Smooth muscle cell (in vitro differentiated cells): ENCODE data around the gene SRP68. TPM values are rescaled to one million over a fixed set of nuclear protein-coding genes. Genes with fewer than 3 reads are reported as not detected.

Source experiments
- DNase-seq: peaks from one replicate; lab custom pipeline; 2025; ENCODE audit not compliant: unreplicated experiment; lab: John Stamatoyannopoulos, UW
- H2AFZ ChIP-seq: fragments of 200-600 bp; sonication (generic); 2 replicates; pipeline ENCODE4 v1.6.0; 2016; ENCODE audit warnings: antibody characterized with exemption, low read depth, mild to moderate bottlenecking
- H3F3A ChIP-seq: fragments of 200-600 bp; sonication (generic); 2 replicates; pipeline ENCODE4 v1.6.0; 2017; ENCODE audit warnings: antibody characterized with exemption, low read depth
- H3K27ac ChIP-seq: fragments of 200-600 bp; sonication (generic); 2 replicates; pipeline ENCODE4 v1.5.1; 2016; ENCODE audit warnings: low read depth, mild to moderate bottlenecking
- H3K27me3 ChIP-seq: fragments of 200-600 bp; sonication (generic); 2 replicates; pipeline ENCODE4 v1.6.1; 2016; ENCODE audit warnings: low read depth, mild to moderate bottlenecking
- H3K36me3 ChIP-seq: fragments of 200-600 bp; sonication (generic); 2 replicates; pipeline ENCODE4 v1.5.1; 2016; ENCODE audit warnings: low read depth
- H3K4me1 ChIP-seq: fragments of 200-600 bp; sonication (generic); 2 replicates; pipeline ENCODE4 v1.5.1; 2016; ENCODE audit warnings: low read depth
- H3K4me2 ChIP-seq: fragments of 200-600 bp; sonication (generic); 2 replicates; pipeline ENCODE4 v1.6.0; 2016; ENCODE audit warnings: mild to moderate bottlenecking
- H3K4me3 ChIP-seq: fragments of 200-600 bp; sonication (generic); 2 replicates; pipeline ENCODE4 v1.5.1; 2016; ENCODE audit warnings: mild to moderate bottlenecking
- H3K79me2 ChIP-seq: fragments of 200-600 bp; sonication (generic); 2 replicates; pipeline ENCODE4 v1.6.0; 2016; ENCODE audit warnings: low read depth, mild to moderate bottlenecking
- H3K9ac ChIP-seq: fragments of 200-600 bp; sonication (generic); 2 replicates; pipeline ENCODE4 v1.6.0; 2016; ENCODE audit warnings: low read depth
- H3K9me3 ChIP-seq: fragments of 200-600 bp; sonication (generic); replicated peaks from 2 replicates; pipeline ENCODE4 v1.5.1; 2016; ENCODE audit warnings: low read depth
- H4K20me1 ChIP-seq: fragments of 200-600 bp; sonication (generic); 2 replicates; pipeline ENCODE4 v1.6.0; 2016; ENCODE audit warnings: low read depth
- WGBS: methylation state at CpG from one replicate; pipeline ENCODE4 v1.1.7; 2016; ENCODE audit warnings: low lambda C conversion rate; 5-methylcytosine and 5-hydroxymethylcytosine counted together
- polyA plus RNA-seq: library from polyadenylated mRNA; unstranded; fragments of >200 nt; fragmentation: Nextera tagmentation; extraction: Ambion mirVana; gene quantifications from 2 replicates; pipeline ENCODE4 v1.2.1, GENCODE V29; 2016
- total RNA-seq: library from RNA; depleted of rRNA; stranded (reverse); fragments of >200 nt; gene quantifications from 2 replicates; pipeline ENCODE4 v1.2.3, GENCODE V29; 2014
- TF ChIP-seq, protein P1 (sequence below): fragments of 200-600 bp; sonication (generic); IDR thresholded peaks from 2 replicates; pipeline ENCODE4 v1.5.1; 2017; ENCODE audit warnings: borderline replicate concordance, mild to moderate bottlenecking, antibody characterized with exemption; ENCODE audit not compliant: insufficient read depth, poor library complexity, severe bottlenecking

SRP68 gene
- total and polyA plus RNA-seq, 2 experiments from 2014 or later, result 67.5 to 96.3 TPM

DNA sequence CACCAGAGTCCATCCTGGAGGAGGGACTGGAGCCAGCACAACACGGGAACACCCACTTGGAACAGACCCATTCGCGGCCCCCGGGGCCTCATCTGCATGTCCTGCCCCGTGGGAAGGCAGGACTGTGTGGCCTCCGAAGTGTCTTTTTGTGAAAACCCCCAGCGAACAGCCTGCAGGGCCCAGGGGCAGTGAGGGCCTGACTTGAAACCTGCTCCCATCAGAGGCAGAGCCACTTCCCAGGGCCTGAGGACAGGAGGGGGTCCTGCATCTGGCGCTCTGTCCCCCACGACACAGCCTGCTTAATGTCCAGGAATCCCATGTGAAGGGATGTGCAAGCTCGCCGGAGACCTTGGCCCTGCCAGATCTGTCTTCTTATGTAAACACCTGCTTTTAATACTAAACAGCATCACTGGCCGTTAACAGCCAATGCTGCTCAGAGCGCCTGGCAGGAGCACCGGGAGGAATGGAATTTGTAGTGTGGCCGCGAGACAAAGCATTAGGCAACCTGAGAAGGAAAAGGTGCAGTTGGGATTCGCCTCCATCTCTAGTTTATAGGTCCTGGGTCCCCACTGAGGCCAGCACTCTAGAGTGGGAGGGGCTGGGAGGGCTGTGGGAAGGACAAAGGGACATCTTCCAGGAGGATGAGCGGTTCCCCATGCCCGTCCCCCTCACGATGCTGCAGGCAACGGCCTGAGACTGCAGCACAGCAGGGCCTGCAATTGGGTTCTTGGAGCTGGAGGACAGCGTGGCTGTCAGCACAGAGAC, 35.6 kb downstream of the SRP68 start:
- Histone ChIP-seq H3K9me3 (no peaks in the 10 kb centered on the region), H3K27ac (no peak overlapping the region), H3K36me3 (peaks cover 3% of the 10 kb centered on the region), H3K9ac (no peak overlapping the region), H3K4me2 (no peak overlapping the region), H4K20me1 (peaks cover 13% of the 10 kb centered on the region), H3K27me3 (no peaks in the 10 kb centered on the region), H3K4me3 (no peak overlapping the region), H3K79me2 (no peaks in the 10 kb centered on the region), H3K4me1 (peaks cover 11% of the 10 kb centered on the region), H2AFZ (no peak overlapping the region), H3F3A (peaks cover 4% of the 10 kb centered on the region)
- no peak for DNase-seq
- TF ChIP-seq, protein P1, sequence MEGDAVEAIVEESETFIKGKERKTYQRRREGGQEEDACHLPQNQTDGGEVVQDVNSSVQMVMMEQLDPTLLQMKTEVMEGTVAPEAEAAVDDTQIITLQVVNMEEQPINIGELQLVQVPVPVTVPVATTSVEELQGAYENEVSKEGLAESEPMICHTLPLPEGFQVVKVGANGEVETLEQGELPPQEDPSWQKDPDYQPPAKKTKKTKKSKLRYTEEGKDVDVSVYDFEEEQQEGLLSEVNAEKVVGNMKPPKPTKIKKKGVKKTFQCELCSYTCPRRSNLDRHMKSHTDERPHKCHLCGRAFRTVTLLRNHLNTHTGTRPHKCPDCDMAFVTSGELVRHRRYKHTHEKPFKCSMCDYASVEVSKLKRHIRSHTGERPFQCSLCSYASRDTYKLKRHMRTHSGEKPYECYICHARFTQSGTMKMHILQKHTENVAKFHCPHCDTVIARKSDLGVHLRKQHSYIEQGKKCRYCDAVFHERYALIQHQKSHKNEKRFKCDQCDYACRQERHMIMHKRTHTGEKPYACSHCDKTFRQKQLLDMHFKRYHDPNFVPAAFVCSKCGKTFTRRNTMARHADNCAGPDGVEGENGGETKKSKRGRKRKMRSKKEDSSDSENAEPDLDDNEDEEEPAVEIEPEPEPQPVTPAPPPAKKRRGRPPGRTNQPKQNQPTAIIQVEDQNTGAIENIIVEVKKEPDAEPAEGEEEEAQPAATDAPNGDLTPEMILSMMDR, result no peak
- 80% methylated on average over 21 of the region's 22 CpGs for whole genome bisulfite sequencing

DNA sequence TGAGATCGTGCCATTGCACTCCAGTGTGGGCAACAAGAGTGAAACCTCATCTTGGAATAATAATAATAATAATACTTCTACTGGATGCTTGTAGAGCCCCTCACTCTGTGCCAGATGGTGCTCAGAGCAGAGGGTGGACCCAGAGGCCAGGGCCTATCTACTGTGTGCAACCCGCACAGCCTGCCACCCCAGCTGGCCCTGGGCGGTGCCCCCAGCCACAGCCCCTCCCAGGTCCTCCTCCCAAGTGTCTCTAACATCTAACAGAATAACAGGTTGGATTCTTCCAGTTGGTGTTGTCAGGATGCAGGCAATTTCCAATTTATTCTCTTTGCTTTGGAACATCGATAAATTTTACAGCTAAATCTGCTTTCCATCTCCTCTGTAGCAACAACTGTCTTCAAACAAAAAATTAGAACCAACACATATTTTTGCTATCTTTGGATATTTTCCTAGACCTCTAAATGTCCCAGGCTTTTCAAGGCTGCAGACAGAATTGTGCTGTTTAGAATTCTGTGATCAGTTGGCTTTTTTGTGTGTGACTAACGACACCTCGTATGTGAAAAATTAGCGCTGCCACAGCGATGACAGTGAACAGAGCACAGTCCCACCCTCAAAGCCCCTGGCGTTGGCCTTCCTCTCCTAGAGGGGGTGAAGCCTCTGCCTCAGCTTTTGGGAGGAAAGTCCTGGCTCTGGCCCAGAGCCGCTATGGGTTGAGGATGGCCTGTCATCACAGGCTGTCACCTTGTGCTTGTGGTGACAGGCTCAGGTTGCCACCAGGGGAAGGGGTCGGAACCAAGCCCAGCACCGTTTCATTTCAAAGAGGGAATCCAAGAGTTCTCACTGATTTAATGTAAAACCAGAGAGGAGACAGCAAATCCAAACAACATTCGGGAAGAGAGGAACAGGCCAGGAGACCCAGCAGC, 37.6 kb downstream of the SRP68 start:
- Histone ChIP-seq H3F3A (peaks cover 4% of the 10 kb centered on the region), H3K9ac (no peak overlapping the region), H3K9me3 (no peaks in the 10 kb centered on the region), H3K36me3 (peaks cover 3% of the 10 kb centered on the region), H3K27ac (no peak overlapping the region), H3K4me1 (peaks cover 12% of the 10 kb centered on the region), H3K79me2 (no peaks in the 10 kb centered on the region), H3K4me3 (no peak overlapping the region), H3K4me2 (no peak overlapping the region), H2AFZ (no peak overlapping the region), H3K27me3 (no peaks in the 10 kb centered on the region), H4K20me1 (no peaks in the 10 kb centered on the region)
- WGBS, result 95% methylated on average over 13 of the region's 13 CpGs
- TF ChIP-seq, protein P1, result no peak
- no peak for DNase-seq

- no peak overlapping the region for H3K9ac ChIP-seq
- peaks cover 14% of the 10 kb centered on the region for H3K4me1 ChIP-seq
- no peak for DNase-seq
- no peaks in the 10 kb centered on the region for H3K27me3 ChIP-seq
- no peak overlapping the region for H2AFZ ChIP-seq
- H3F3A ChIP-seq, result no peaks in the 10 kb centered on the region
- no peak overlapping the region for H3K27ac ChIP-seq
- no peak overlapping the region for H3K4me2 ChIP-seq
- H3K36me3 ChIP-seq, result no peaks in the 10 kb centered on the region
- no peaks in the 10 kb centered on the region for H3K9me3 ChIP-seq
- H4K20me1 ChIP-seq, result no peaks in the 10 kb centered on the region
- no peaks in the 10 kb centered on the region for H3K79me2 ChIP-seq
- 96% methylated on average over 6 of the region's 6 CpGs for WGBS
- TF ChIP-seq, protein P1, result no peak
- no peak overlapping the region for H3K4me3 ChIP-seq
Measured at GRCh38 chr17:76033139-76033538, 39.2 kb downstream of the SRP68 start.
